Measurements from ENCODE around the gene SELPLG. TPM values are rescaled to one million over a fixed set of nuclear protein-coding genes. Genes with fewer than 3 reads are reported as not detected.

SELPLG gene
- total RNA-seq, 2 donors from 2014 or later, result 14.3 to 17.3 TPM

- no peak for TF ChIP-seq CTCF (IDR thresholded peaks at IDR 0.05)
- DNase-seq (ENCODE audit: low spot score) (no peak), ATAC-seq (ENCODE audit: insufficient number of reproducible peaks, low FRiP score, low read depth) (no peak)
- H3K9me3 ChIP-seq, result no peaks in the 10 kb centered on the region
- no peaks in the 10 kb centered on the region for H3K36me3 ChIP-seq
- H3K27ac ChIP-seq, result no peak overlapping the region
- no peaks in the 10 kb centered on the region for H3K4me1 ChIP-seq (ENCODE audit: control insufficient read depth in 1 of 2, low read depth in 2 of 2)
- no peaks in the 10 kb centered on the region for H3K27me3 ChIP-seq (replicated peaks; ENCODE audit: insufficient read depth)
- H3K4me3 ChIP-seq, result no peak overlapping the region
These were observed 16.5 kb downstream of the SELPLG start for GRCh38 chr12:108616941-108617858.

GRCh38 chr12:108616359-108616758, 17.3 kb downstream of the SELPLG start:
- ATAC-seq (ENCODE audit: insufficient number of reproducible peaks, low FRiP score, low read depth), result no peak
- no peaks in the 10 kb centered on the region for H3K9me3 ChIP-seq

DNA sequence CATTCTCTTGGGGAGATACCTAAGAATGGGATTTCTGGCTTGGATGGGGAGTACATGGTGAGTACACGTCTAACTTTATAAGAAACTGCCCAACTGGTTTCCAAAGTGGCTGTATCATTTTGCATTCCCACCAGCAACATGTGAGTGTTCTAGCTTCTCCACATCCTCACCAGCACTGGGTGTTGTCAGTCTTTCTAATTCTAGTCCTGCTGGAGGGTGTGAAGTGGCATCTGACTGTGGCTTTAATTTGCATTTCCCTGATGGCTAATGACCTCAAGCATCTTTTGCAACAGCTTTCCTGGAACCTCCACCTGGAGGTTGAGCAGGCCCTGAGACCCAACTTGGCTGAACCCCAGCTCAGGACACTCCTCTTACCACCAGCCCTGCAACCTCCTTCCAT, 17.8 kb downstream of the SELPLG start:
- Histone ChIP-seq H3K36me3 (no peaks in the 10 kb centered on the region), H3K27ac (no peak overlapping the region), H3K9me3 (no peaks in the 10 kb centered on the region), H3K4me1 (ENCODE audit: control insufficient read depth in 1 of 2, low read depth in 2 of 2) (no peaks in the 10 kb centered on the region), H3K27me3 (replicated peaks; ENCODE audit: insufficient read depth) (no peaks in the 10 kb centered on the region), H3K4me3 (no peak overlapping the region)
- no peak for TF ChIP-seq CTCF (IDR thresholded peaks at IDR 0.05)
- no peak for ATAC-seq (ENCODE audit: insufficient number of reproducible peaks, low FRiP score, low read depth)
- DNase-seq (ENCODE audit: low spot score), result no peak

More at GRCh38 chr12:108616359-108616758, 17.3 kb downstream of the SELPLG start:
- Histone ChIP-seq H3K36me3 (no peaks in the 10 kb centered on the region), H3K27ac (no peak overlapping the region), H3K4me1 (ENCODE audit: control insufficient read depth in 1 of 2, low read depth in 2 of 2) (no peaks in the 10 kb centered on the region), H3K27me3 (replicated peaks; ENCODE audit: insufficient read depth) (no peaks in the 10 kb centered on the region), H3K4me3 (no peak overlapping the region)
- no peak for TF ChIP-seq CTCF (IDR thresholded peaks at IDR 0.05)
- no peak for DNase-seq (ENCODE audit: low spot score)

DNA sequence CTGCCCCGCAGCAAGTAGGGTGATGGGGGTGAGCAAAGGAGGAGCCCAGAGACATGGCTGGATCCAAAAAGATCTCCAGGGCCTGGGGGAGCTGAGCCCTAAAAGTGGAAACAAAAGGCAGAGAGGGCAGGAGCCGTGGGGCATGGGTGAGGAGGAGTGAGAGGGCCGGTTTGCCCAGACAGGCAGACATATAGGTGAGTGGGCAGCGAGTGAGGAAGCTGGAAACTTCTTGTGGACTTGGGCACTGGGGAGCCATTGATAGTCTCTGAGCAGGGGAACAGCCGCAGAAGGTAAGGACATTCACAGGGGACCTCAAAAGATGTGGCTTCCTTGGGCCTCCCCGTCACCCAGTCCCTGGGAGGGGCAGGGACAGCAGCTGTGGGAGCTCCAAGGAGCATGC, 19.1 kb downstream of the SELPLG start:
- H3K4me1 ChIP-seq (ENCODE audit: control insufficient read depth in 1 of 2, low read depth in 2 of 2), result peaks cover 0 to 6% of the 10 kb centered on the region in 2 donors
- H3K9me3 ChIP-seq, result no peaks in the 10 kb centered on the region
- ATAC-seq (ENCODE audit: insufficient number of reproducible peaks, low FRiP score, low read depth) (no peak), DNase-seq (ENCODE audit: low spot score) (no peak)
- no peaks in the 10 kb centered on the region for H3K27me3 ChIP-seq (replicated peaks; ENCODE audit: insufficient read depth)
- H3K4me3 ChIP-seq, result no peak overlapping the region
- no peak for TF ChIP-seq CTCF (IDR thresholded peaks at IDR 0.05)
- no peaks in the 10 kb centered on the region for H3K36me3 ChIP-seq
- no peak overlapping the region for H3K27ac ChIP-seq

DNA sequence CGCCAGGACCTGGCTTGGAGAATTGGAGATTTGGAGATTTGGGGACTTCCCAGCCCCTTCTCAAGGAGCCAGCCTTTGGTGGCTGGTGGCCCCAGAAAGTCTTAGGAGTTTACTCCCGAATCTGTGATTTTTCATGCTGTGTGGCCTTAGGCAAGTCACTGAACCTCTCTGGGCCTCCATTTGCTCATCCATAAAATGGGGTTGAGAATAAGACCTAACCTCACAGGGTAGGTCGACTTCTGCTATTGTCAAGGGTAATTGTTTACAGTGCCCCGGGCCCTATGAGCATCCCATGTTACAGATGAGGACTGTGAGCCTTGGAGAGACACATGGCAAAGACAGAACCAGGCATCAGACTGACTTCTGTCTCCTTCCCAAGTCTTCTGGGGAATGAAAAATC, 19.7 kb downstream of the SELPLG start:
- ATAC-seq (ENCODE audit: insufficient number of reproducible peaks, low FRiP score, low read depth), result no peak

More for the DNA sequence above, 19.7 kb downstream of the SELPLG start:
- H3K27me3 ChIP-seq (replicated peaks; ENCODE audit: insufficient read depth), result no peaks in the 10 kb centered on the region
- TF ChIP-seq CTCF (IDR thresholded peaks at IDR 0.05), result no peak
- H3K4me1 ChIP-seq (ENCODE audit: control insufficient read depth in 1 of 2, low read depth in 2 of 2), result peaks cover 0 to 11% of the 10 kb centered on the region in 2 donors
- H3K9me3 ChIP-seq, result no peaks in the 10 kb centered on the region
- H3K27ac ChIP-seq, result no peak overlapping the region
- no peak overlapping the region for H3K4me3 ChIP-seq
- no peak for DNase-seq (ENCODE audit: low spot score)
- no peaks in the 10 kb centered on the region for H3K36me3 ChIP-seq
